Measurements from ENCODE around the gene ZNF33A.
"Not testable (repeated sequence)": the region's sequence is repeated elsewhere in the genome, so short reads cannot be mapped to it uniquely, and the experiment has no call there.

Gene ZNF33A

DNA sequence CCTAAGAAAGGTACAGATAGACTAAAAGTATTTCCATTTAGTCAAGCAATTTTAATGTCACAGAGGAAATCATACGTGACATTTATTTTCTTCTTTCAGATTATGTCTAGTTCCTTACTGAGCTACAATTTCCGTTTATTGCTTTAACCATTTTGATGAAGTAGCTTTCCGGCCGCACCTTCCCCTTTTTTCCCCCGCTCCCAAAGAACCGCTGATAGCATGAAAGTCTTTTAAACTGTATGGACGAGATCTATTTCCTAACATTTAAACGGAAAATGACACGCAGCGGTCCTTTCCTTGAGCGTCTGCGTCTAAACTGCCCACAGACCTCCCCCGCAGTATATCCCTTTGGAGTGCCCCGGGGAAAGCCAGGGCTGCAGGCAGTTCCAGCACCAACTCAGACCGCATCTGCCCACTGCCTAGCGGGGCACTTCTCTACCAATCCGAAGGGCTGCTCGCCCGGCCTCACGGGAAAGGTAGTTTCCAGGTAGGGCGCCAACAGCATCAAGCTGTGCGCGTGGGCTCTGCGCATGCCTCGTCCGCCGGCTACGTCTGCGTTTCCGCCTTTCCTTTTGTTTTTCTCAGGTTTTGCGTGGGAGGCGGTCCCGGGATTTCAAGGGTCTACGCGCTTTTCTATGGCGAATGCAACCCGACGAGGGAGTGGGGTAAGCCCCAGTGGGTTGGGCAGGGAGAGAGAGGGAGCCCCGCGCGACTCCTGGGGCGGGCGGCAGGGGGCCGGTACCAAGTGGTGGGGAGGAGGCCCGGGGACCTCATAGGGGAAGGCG lies at the start of gene ZNF33A:
TSS of gene ZNF33A (plus strand) at position 557 of the 785 bp plus-strand sequence. CDS start 1,667 bp downstream, outside the sequence.
- DNase-seq (ENCODE audit: low read depth in 2 of 2), result peak; percentile 81 to 83

GRCh38 chr10:37965006-37965405 lies 45.5 kb upstream of the ZNF33A start:
- DNase-seq (ENCODE audit: low read depth in 2 of 2), result no peak

DNA sequence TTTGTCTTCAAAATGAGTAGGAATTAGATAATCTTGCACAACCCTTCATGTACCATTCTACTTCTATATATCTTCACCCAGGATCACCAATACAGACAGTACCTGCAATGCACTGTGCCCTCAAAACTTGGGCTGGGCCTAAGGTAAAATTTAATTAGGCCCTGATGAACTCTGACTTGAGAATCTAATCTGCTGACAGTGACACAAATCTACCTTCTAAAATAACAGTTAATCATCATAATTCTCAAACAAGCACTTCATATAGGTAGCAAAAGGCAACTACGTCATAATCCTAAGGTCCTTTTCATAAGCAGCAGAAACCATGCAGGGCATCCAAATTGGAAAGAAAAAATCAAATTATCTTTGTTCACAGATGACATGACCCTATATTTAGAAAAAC lies 38.1 kb upstream of the ZNF33A start:
- DNase-seq (ENCODE audit: low read depth in 2 of 2), result no peak

GRCh38 chr10:37975401-37975991 lies 35.0 kb upstream of the ZNF33A start:
- DNase-seq (ENCODE audit: low read depth in 2 of 2), result no peak

DNA sequence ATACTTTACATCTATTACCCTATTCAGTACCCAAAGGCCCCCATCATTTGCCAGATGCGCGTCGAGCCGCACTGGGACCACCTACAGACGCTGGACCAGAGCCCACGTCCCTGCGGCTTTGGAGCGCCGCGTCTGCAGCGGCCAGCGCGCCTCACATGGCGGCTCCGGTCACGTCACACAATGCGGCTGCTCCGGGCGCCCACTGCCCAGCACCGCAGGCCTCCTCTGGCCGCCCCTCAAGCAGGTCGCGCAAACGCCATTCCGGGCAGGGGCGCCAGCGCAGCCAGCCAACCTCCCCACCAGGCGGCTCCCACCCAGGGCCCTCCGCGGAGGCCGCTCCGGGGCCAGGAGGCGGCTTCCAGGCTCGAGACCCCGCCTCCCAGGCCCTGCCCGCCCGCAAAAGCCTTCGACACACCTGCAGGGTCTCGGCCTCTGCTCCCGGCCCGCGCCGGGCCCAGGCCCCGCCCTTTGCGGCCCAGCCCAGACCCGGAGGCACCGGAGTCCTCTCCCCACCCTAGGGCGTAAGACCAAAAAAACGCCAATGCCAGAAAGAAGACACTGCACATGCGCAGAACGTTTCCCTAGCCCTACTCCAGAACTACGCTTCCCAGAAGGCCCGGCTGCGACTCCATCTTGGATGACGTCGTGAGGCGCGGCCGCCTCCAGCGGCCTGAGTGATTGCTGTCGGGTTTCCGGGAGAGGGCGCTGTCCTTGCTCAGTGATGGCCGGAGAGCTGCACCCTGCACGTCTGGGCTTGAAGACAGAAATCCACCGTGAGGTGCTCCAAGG lies 34.2 kb upstream of the ZNF33A start, which contains the start of gene ZNF25:
TSS of gene ZNF25 (minus strand) at position 557 of the 789 bp plus-strand sequence. CDS start 4,925 bp downstream, outside the sequence.
- peak; percentile 95 to 96 for DNase-seq (ENCODE audit: low read depth in 2 of 2)

- no peak for DNase-seq (ENCODE audit: low read depth in 2 of 2)
Measured at GRCh38 chr10:37976880-37977203, 33.6 kb upstream of the ZNF33A start.

DNA sequence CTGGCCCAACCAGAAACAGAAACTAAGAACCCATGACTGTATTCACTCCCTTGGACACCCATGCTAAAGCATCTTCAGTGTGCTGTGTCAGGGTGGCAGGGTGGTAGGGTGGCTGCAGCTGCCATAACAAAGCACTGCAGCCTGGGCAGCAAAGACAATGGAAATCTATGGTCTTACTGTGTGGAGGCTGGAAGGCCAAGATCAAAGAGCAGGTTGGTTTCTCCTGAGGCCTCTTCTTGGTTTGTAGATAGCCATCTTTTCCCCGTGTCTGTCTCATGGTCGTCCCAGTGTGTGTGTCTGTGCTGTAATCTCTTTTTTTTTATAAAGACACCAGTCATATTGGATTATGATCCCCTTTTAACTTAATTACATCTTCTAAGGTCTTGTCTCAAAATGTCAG lies 18.8 kb upstream of the ZNF33A start:
- no peak for DNase-seq (ENCODE audit: low read depth in 2 of 2)

GRCh38 chr10:37992083-37992482 lies 18.4 kb upstream of the ZNF33A start:
- no peak for DNase-seq (ENCODE audit: low read depth in 2 of 2)

DNA sequence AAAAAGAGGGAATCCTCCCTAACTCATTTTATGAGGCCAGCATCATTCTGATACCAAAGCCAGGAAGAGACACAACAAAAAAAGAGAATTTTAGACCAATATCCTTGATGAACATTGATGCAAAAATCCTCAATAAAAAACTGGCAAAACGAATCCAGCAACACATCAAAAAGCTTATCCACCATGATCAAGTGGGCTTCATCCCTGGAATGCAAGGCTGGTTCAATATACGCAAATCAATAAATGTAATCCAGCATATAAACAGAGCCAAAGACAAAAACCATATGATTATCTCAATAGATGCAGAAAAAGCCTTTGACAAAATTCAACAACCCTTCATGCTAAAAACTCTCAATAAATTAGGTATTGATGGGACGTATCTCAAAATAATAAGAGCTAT lies 11.6 kb upstream of the ZNF33A start:
- not testable (repeated sequence) for DNase-seq (ENCODE audit: low read depth in 2 of 2)

- DNase-seq (ENCODE audit: low read depth in 2 of 2), result not testable (repeated sequence)
Measured at GRCh38 chr10:38000474-38000873, 10.0 kb upstream of the ZNF33A start.

DNA sequence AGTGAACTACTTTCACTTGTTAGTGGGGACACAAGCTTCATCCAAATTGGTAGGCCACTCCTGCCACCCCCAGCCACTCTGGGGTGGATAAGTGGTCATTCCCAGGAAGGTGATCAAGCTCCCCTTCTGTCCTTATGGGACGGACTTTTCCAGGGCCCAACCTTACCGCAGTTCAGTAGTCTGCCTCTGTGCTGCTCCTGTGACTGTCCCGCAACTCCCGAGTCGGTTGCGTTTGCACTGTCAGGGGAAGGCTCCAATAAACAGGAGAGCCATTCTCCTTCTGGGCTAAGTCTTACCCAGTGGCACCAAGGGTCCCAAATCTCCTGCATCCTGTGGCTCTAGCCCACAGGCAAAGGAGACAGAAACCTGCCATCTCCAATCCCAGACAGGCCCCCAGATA lies 7.4 kb upstream of the ZNF33A start:
- no peak for DNase-seq (ENCODE audit: low read depth in 2 of 2)

DNA sequence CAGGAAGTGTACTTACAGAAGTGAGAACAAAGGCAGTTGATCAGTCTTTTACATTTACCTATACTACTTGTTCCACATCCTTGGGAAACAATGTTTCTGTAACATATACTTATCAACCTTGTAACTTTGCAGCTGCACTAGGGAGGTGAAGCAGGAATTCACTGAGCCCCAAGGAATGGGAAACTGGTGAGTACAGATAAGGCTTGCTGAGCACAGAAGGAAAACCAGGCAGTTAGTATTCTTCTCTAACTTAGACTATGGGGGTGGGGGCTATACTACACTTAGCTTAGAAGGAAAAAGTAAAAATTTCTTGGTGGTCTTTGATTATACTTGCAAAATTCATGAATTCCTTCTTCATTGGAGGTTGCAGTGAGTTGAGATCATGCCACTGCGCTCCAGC lies 6.9 kb upstream of the ZNF33A start:
- no peak for DNase-seq (ENCODE audit: low read depth in 2 of 2)

- no peak for DNase-seq (ENCODE audit: low read depth in 2 of 2)
Measured at GRCh38 chr10:38007551-38007950, 2.9 kb upstream of the ZNF33A start.

DNA sequence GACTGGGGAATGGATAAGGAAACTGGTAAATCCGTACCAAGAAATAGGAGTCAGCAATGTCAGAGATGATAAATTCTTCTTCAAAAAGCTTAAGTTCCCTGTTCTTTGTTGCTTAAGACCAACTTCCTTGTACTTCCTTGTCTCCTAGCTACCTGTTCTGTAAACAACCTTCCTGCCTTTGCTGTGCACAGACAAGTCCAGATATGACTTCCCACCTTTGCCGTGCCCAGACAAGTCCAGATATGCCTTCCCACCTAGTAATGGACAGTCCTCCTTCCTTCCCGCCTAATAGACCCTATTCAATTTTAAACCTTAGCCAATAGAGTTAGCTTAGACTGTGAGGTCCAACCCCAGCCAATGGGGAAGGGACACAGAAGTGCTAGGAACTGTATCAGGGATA lies 2.5 kb upstream of the ZNF33A start:
- DNase-seq (ENCODE audit: low read depth in 2 of 2), result no peak

DNA sequence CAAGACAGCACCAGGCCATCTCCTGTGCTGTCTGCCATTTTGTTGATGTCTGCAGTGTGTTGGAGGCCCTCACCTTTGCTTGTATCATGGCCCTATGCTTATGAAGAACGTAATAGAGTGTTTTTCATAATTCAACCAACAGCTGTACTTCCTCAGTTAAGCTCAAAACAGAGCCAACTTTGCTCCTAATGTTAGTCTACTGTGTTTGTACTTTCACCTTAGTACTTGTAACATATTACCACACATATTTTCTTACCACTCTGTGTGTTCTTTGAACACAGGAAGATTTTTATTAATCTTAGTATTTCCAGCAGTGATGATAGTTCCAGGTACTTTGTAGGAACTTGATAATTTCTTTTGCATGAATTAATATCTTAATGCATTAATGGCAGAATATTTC lies 5.9 kb downstream of the ZNF33A start:
- no peak for DNase-seq (ENCODE audit: low read depth in 2 of 2)

- not testable (repeated sequence) for DNase-seq (ENCODE audit: low read depth in 2 of 2)
Measured at GRCh38 chr10:38019124-38019523, 8.6 kb downstream of the ZNF33A start.

DNA sequence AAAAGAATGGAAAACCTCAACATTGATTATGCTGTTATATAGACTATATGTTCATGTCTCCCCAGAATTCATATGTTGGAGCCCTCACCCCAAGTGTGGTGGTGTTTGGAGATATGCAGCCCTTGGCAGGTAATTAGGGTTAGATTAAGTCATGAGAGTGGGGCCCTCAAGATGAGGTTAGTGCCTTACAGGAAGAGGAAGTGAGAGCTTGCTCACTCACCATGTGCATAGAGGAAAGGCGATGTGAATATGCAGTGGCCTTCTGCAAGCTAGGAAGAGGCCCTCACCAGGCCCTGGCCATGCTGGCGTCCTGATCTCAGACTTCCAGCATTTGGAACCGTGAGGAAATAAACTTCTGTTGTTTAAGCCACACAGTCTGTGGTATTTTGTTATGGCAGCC lies 14.8 kb downstream of the ZNF33A start:
- no peak for DNase-seq (ENCODE audit: low read depth in 2 of 2)

GRCh38 chr10:38027986-38028385 lies 17.5 kb downstream of the ZNF33A start:
- DNase-seq (ENCODE audit: low read depth in 2 of 2), result no peak

- DNase-seq (ENCODE audit: low read depth in 2 of 2), result no peak
Measured at GRCh38 chr10:38032886-38033285, 22.4 kb downstream of the ZNF33A start.

- DNase-seq (ENCODE audit: low read depth in 2 of 2), result no peak
Measured at GRCh38 chr10:38038107-38038931, 27.8 kb downstream of the ZNF33A start.

DNA sequence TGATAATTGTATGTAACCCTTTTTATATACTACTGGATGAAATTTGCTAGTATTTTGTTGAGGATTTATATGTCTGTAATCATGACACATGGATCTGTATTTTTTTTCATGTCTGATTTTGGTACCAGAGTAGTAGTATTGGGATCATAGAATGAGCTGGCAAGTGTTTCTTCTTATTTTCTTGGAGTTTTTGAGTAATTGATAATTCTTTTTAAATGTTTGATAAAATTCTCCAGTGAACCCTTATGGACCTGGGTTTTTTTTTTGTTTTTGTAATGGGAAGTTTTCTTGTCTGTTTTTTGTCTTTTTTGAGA lies 28.4 kb downstream of the ZNF33A start:
- no peak for DNase-seq (ENCODE audit: low read depth in 2 of 2)

- DNase-seq (ENCODE audit: low read depth in 2 of 2), result no peak
Measured at GRCh38 chr10:38043516-38043915, 33.0 kb downstream of the ZNF33A start.
